Neural progenitor cell (in vitro differentiated cells): Measurements from ENCODE around the gene ST6GALNAC2.

Experiments used
- EZH2 ChIP-seq: fragments of 200-600 bp; sonication (generic); IDR thresholded peaks from 2 replicates; pipeline ENCODE4 v1.6.1; 2017; ENCODE audit warnings: antibody characterized with exemption, mild to moderate bottlenecking, moderate library complexity
- EZH2phosphoT487 ChIP-seq: fragments of 200-600 bp; sonication (generic); IDR thresholded peaks from 2 replicates; pipeline ENCODE4 v1.6.1; 2017; ENCODE audit warnings: antibody characterized with exemption
- TF ChIP-seq, protein P1 (sequence below): fragments of 200-600 bp; sonication (generic); IDR thresholded peaks from 2 replicates; pipeline ENCODE4 v1.5.1; 2017; ENCODE audit warnings: antibody characterized with exemption, mild to moderate bottlenecking

DNA sequence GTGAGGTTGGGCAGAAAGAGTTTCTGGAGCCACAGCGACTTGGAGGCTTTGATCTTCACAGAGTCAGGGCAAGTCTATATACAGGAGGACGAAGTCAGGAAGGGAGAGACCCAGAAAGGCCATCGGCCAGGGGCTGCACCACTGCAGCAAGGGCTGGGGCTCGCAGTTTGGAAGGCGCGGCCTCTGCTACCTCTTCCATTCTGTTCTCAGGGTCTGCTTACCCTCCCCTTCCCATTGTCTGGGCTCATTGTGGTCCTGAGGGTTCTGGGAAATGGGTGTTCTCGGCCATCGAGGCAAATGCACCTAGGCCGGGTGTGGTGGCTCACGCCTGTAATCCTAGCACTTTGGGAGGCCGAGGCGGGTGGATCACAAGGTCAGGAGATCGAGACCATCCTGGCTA lies 41.9 kb upstream of the ST6GALNAC2 start:
- TF ChIP-seq, protein P1, sequence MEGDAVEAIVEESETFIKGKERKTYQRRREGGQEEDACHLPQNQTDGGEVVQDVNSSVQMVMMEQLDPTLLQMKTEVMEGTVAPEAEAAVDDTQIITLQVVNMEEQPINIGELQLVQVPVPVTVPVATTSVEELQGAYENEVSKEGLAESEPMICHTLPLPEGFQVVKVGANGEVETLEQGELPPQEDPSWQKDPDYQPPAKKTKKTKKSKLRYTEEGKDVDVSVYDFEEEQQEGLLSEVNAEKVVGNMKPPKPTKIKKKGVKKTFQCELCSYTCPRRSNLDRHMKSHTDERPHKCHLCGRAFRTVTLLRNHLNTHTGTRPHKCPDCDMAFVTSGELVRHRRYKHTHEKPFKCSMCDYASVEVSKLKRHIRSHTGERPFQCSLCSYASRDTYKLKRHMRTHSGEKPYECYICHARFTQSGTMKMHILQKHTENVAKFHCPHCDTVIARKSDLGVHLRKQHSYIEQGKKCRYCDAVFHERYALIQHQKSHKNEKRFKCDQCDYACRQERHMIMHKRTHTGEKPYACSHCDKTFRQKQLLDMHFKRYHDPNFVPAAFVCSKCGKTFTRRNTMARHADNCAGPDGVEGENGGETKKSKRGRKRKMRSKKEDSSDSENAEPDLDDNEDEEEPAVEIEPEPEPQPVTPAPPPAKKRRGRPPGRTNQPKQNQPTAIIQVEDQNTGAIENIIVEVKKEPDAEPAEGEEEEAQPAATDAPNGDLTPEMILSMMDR, result no peak
- TF ChIP-seq EZH2phosphoT487 (no peak), EZH2 (no peak)
